ENCODE results near the gene CD8B.
"Not testable (repeated sequence)": the region's sequence is repeated elsewhere in the genome, so short reads cannot be mapped to it uniquely, and the experiment has no call there.

The CD8B gene

DNA sequence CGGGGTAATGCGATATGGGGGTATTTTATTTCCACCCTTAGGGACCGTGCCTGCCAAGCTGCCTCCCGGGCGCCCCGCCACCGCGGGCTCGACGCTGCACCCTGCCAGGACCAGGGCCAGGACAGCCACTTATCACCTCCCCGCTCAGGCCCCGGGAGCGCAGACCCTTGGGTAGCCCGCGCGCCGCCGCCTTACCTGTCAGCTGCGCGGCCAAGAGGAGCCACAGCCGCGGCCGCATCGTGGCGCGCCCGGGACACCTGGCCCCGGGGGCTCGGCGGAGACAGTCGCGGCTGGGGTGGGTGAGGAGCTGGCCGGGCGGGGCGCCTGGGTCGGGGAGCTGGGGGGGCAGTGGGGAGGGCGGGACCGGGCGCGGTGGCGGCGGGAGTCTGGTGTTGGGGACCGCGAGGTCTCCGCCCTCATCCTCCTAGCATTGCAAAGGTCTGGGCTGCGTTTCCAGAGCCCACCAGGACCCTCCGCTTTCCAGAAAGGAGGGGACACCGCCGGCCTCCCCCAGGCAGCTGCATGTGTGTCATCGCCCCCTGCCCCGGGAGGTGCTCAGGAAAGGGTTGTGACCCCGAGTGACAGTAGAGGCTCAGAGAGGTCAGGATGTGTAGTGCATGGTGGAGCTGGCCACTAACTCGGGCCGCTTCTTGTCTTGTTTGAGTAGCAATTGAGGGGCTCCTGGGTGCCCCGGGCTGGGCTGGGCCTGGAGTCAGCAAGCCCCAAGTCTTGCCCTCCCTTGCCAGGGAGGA is at the start of gene CD8B:
TSS of gene CD8B (minus strand) at position 259 of the 752 bp plus-strand sequence. CDS start at position 238, 21 bp downstream.
- DNase-seq: not testable (repeated sequence)

GRCh38 chr2:86905868-86906267 is 44.2 kb upstream of the CD8B start:
- DNase-seq: not testable (repeated sequence)

DNA sequence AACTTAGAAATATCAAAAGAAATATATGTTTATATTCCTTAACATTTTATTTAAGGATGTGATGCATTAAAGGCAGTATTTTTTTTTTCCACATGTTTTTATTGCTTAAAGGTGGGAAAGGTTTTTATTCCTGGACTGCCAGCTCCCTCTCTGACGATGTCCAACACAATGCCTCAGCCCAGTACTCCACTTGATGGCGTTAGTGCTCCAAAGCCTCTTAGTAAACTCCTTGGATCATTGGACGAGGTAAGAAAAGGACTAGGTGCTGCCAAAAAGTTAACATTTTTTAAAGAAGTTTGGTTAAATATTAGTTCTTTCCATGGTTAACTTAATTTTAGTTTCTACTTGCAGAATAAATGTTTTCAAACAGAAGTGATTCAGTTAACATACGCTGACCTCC is 39.0 kb upstream of the CD8B start:
- not testable (repeated sequence) for DNase-seq

DNA sequence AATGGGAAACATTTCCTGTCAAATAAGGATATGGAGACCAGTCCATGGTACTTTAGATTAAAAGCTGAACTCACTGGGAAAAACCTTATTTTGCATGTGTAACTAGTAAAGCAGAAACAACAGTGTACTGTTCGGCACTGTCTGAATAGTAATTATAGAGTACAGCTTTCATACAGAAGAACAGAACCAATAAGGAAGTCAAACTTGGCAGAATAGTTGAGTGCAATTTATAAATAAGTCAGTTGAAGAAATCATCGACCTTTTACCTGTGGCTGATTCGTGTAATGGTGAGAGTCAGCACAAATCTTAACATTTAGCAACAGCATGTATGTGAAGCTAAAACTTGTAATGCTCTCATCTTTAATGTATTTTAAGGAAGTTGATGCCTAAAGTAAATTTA is 24.3 kb upstream of the CD8B start:
- DNase-seq: not testable (repeated sequence)

- not testable (repeated sequence) for DNase-seq
Observed at GRCh38 chr2:86882865-86883264, 21.2 kb upstream of the CD8B start.

GRCh38 chr2:86882118-86882665 is 20.5 kb upstream of the CD8B start:
- DNase-seq: not testable (repeated sequence)

DNA sequence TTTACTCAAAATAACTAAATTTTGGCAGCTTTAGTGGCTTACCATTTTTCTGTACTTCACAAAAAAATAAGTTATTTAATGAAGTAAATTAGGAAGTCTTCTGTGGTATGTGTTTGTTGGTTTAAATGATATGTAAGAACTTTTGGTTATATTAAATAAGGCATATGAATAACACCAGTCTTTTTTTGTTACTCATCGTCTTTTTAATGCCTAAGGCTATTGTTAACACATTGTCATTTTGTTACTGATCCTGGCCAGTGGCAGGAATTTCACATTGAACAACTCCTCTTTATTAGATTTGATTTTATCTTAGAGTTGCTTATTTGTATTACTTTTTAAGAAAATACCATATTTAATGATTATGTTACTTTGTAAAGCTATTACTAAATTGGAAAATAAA is 17.3 kb upstream of the CD8B start:
- DNase-seq: not testable (repeated sequence)

DNA sequence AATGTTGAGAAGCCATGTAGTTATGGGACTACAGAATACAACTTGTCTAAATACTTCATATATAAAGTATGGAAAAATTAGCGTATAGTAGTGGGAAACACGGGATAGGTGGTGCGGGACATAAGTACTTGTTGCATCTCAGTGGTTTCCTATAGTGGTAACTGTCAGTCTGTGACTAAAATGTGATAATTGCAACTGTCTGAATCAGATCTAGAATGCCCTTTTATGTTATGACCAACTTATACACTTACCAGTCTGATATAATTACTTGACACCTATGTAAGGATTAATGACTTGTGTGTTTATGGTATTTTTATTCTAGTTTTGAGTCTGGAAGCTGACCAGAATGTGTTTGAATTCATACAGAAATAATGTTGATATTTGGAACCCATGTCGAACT is 9.3 kb upstream of the CD8B start:
- DNase-seq: not testable (repeated sequence)

GRCh38 chr2:86868895-86869468 is 7.3 kb upstream of the CD8B start:
- DNase-seq: not testable (repeated sequence)

- DNase-seq: not testable (repeated sequence)
Observed at GRCh38 chr2:86862380-86862703, 656 bp upstream of the CD8B start.

DNA sequence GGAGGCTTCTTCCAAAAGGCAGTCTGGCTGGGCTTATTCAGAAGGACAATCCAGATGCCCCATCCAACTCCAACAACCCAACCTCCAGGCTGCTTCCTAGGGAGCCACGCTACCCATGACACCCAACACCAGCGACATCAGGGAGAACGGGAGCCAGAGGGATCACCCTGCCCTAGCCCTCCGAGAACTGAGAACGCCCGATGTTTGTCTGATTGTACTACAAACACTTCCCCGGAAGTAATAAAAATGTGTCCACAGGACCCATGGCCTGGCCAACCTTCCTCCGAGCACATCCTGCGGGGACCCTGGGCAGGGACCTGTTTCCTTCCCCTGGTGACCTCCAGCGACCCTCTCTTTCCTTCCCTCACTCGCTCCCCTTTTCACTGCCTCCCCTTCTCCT is 511 bp downstream of the CD8B start:
- not testable (repeated sequence) for DNase-seq

GRCh38 chr2:86860573-86860972 is 1.1 kb downstream of the CD8B start:
- DNase-seq: not testable (repeated sequence)

GRCh38 chr2:86857688-86858087 is 4.0 kb downstream of the CD8B start:
- DNase-seq: not testable (repeated sequence)

DNA sequence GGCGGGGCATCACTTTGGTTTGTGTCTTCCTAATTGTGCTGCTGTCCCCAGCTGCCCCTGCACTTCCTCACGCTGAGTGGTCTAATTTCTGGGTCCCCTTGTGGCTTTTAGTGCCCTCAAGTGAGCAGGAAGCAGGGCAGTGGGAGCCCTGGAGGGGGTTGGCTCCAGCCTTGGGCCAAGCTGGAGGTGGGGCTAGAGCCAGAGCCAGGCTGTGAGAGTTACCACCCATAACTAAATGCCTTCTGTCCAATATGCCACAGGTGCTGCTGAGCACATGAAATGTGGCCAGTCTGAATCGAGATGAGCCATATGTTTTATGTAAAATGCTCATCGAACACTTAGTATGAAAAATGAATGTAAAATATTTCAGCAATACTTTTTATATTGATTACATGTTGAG is 5.2 kb downstream of the CD8B start:
- not testable (repeated sequence) for DNase-seq

DNA sequence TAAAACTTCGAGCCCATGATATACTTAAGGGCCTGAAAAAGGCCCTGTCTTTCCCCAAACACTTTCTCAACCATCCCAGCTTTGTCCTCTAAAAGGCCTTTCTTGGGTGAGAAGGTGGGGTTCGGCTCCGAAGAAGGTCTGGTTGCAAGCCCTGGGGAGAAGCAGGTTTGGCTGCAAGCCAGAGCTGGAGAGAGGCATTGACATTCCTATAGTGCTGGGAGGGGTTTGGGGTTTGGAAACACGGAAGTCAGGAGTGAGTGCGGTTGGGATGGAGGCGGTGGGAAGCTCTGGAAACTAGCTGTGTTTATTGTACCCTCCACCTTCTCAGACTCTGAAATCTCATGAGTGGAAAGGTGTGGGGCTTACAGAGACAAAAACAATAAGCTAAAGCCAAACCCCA is 5.7 kb downstream of the CD8B start:
- DNase-seq: not testable (repeated sequence)

GRCh38 chr2:86851581-86851980 is 10.1 kb downstream of the CD8B start:
- DNase-seq: not testable (repeated sequence)

GRCh38 chr2:86842607-86843234 is 19.0 kb downstream of the CD8B start:
- DNase-seq: not testable (repeated sequence)

- not testable (repeated sequence) for DNase-seq
Observed at GRCh38 chr2:86841330-86841729, 20.4 kb downstream of the CD8B start.

DNA sequence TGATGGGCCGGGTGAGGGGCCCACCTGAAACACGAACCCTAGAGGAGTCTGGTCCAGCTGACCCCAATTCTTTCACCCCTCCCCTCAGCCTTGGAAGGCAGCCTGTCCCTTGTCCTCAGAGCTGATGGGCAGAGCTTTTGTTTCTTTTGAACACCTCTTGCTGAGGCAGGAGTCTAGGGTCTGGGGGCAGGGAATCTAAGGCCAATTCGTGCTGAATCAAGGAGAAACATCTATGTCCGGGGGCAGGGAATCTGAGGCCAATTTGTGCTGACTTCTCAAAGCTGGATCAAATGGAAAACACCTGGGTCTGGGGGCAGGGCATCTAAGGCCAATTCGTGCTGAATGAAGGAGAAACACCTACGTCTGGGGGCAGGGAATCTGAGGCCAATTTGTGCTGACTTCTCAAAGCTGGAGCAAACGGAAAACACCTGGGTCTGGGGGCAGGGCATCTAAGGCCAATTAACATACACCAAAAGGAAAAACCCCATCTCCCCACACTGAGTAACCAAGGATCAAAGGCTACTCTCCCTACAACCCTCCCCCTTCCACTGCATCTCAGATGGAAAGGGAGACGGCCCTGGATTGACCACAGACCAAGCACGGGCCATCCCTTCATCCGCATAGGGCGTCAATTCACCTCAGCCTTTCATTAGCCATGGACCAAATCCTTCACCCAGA is 21.7 kb downstream of the CD8B start:
- not testable (repeated sequence) for DNase-seq

DNA sequence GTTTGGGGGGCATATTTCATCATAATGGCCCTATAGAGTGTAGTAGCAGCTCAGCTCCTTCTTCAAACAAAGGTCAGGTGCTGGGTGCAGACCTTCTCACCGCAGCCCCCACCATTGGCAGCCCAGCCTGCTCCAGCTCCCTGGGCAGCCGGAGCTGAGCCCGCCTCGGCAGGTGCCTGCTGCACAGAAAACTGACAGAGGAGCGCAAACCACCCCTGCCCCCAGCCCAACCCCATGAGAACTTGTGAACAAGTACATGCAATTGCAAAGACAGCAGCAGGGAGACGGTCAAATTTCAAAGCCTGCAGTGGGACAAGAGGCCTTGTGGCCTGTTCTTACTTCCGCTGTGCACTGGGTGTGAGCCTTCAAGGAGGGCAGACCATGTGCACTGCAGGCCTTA is 22.2 kb downstream of the CD8B start:
- not testable (repeated sequence) for DNase-seq

GRCh38 chr2:86837714-86838113 is 24.0 kb downstream of the CD8B start:
- DNase-seq: not testable (repeated sequence)

DNA sequence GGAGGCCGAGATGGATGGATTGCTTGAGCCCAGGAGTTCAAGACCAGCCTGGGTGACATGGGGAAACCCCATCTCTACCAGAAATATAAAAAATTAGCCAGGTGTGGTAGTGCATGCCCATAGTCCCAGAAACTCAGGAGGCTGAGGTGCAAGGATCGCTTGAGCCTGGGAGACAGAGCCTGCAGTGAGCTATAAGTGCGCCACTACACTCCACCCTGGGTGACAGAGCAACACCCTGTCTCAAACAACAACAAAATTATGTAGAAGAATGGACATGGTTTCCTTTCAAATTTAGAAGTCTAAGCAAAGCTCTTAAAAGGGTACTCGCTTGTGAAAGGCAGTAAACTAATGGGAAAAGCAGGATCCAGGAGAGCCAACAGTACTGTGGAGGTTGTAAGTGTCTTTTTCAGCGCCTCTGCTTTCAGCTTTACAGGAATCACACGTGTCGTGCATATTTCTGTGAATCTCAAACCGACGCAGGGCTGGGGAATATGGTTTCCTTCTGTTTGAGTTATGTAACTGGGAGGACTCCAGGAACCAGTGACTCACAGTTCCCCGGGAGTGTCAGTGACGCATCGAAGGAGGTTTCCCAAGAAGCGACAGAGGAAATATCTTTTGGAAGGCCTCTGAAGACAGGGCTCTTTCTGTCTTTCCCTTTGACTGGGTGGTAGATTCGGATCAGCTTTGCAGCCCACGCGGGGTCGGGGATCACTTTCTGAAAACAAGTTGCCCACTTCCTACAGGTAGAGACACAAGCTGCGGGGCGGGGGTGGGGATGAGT is 24.6 kb downstream of the CD8B start:
- not testable (repeated sequence) for DNase-seq
